ENCODE data around the gene ADA.

Gene ADA

GRCh38 chr20:44643596-44644229, 7.8 kb downstream of the ADA start:
- FAIRE-seq, result no peak

- no peak for FAIRE-seq
Observed at GRCh38 chr20:44643154-44643519, 8.4 kb downstream of the ADA start.

- no peak for FAIRE-seq
Observed at GRCh38 chr20:44642203-44643153, 9.0 kb downstream of the ADA start.

- no peak for FAIRE-seq
Observed at GRCh38 chr20:44641325-44641724, 10.2 kb downstream of the ADA start.

GRCh38 chr20:44640522-44640921, 11.0 kb downstream of the ADA start:
- FAIRE-seq, result no peak

- no peak for FAIRE-seq
Observed at GRCh38 chr20:44637522-44638372, 13.8 kb downstream of the ADA start.

GRCh38 chr20:44637042-44637441, 14.5 kb downstream of the ADA start:
- FAIRE-seq, result no peak

GRCh38 chr20:44635877-44636276, 15.6 kb downstream of the ADA start:
- FAIRE-seq, result no peak

GRCh38 chr20:44633872-44634600, 17.5 kb downstream of the ADA start:
- FAIRE-seq, result no peak

GRCh38 chr20:44633187-44633810, 18.2 kb downstream of the ADA start:
- no peak for FAIRE-seq

GRCh38 chr20:44632103-44632752, 19.3 kb downstream of the ADA start:
- no peak for FAIRE-seq

- FAIRE-seq, result no peak
Observed at GRCh38 chr20:44630297-44630696, 21.2 kb downstream of the ADA start.

GRCh38 chr20:44629542-44629941, 22.0 kb downstream of the ADA start:
- FAIRE-seq, result no peak

GRCh38 chr20:44629017-44629385, 22.5 kb downstream of the ADA start:
- no peak for FAIRE-seq

GRCh38 chr20:44627364-44628010, 24.0 kb downstream of the ADA start:
- FAIRE-seq, result no peak

- no peak for FAIRE-seq
Observed at GRCh38 chr20:44626278-44626677, 25.2 kb downstream of the ADA start.

GRCh38 chr20:44625361-44625760, 26.1 kb downstream of the ADA start:
- no peak for FAIRE-seq

- FAIRE-seq, result no peak
Observed at GRCh38 chr20:44624743-44625271, 26.7 kb downstream of the ADA start.

- no peak for FAIRE-seq
Observed at GRCh38 chr20:44624152-44624551, 27.3 kb downstream of the ADA start.

GRCh38 chr20:44622501-44623270, 28.8 kb downstream of the ADA start:
- no peak for FAIRE-seq
